Breast epithelium (tissue), 4 donors: ENCODE measurements around the gene TTBK2. TPM values are rescaled to one million over a fixed set of nuclear protein-coding genes. Genes with fewer than 3 reads are reported as not detected.

Experiments
- DNase-seq, 2 donors: peaks; one replicate each; pipeline ENCODE4 v3.0.0-alpha.2; 2019; ENCODE audit warnings: low spot score in 2 of 2
- H3K27ac ChIP-seq, 2 donors: fragments of 200-600 bp; sonication (generic) in 1 of 2; one replicate each; pipeline ENCODE4 v1.5.1; 2016 to 2019; ENCODE audit warnings: mild to moderate bottlenecking in 1 of 2
- H3K27me3 ChIP-seq, 2 donors: fragments of 200-600 bp; sonication (generic) in 1 of 2; one replicate each; pipeline versions ENCODE4 v1.5.1 to v1.6.0; 2017 to 2019; ENCODE audit warnings: control low read depth in 1 of 2, mild to moderate bottlenecking in 1 of 2
- H3K36me3 ChIP-seq: fragments of 200-600 bp; one replicate; pipeline ENCODE4 v1.5.1; 2019
- H3K4me1 ChIP-seq, 2 donors: fragments of 200-600 bp; sonication (generic); one replicate each; pipeline ENCODE4 v1.5.1; 2016 to 2019; ENCODE audit warnings: control low read depth in 1 of 2
- H3K4me3 ChIP-seq, 3 donors: fragments of 200-600 bp; sonication (generic); 1 replicate in 2 of 3; 2 replicates in 1 of 3; pipeline ENCODE4 v1.5.1; 2016 to 2019; ENCODE audit warnings: mild to moderate bottlenecking in 3 of 3, moderate library complexity in 2 of 3
- H3K9me3 ChIP-seq, 2 donors: fragments of 200-600 bp; sonication (generic) in 1 of 2; one replicate each; pipeline ENCODE4 v1.5.1; 2016 to 2019; ENCODE audit warnings: control low read depth in 1 of 2
- POLR2A ChIP-seq: fragments of 450-650 bp; IDR thresholded peaks from one replicate; pipeline ENCODE4 v1.6.1; 2016; ENCODE audit warnings: antibody characterized with exemption, mild to moderate bottlenecking, moderate library complexity
- POLR2AphosphoS5 ChIP-seq, 3 donors: sonication (generic); formaldehyde crosslinking; IDR thresholded peaks; one replicate each; pipeline ENCODE4 v1.6.1; 2017; ENCODE audit warnings: antibody characterized with exemption in 3 of 3
- intact Hi-C: fragments of 100-400 bp; cut with DNase I; formaldehyde crosslinking; loops from one replicate; pipeline ENCODE4 v1.15.1; 2023; ENCODE audit warnings: low total_unique reads
- total RNA-seq, 3 donors: library from RNA; depleted of rRNA; stranded (reverse); fragments of >200 nt; gene quantifications; one replicate each; pipeline ENCODE4 v1.1.0, GENCODE V29; 2016
- TF ChIP-seq, protein P1 (sequence below), 3 donors: fragments of 450-650 bp; IDR thresholded peaks; one replicate each; pipeline ENCODE4 v1.5.1; 2016 to 2017; ENCODE audit warnings: antibody characterized with exemption in 3 of 3, mild to moderate bottlenecking in 3 of 3, moderate library complexity in 3 of 3

TTBK2 gene
- total RNA-seq, 3 donors from 2014 or later = 15.7 to 21.8 (median 16.4) TPM

DNA sequence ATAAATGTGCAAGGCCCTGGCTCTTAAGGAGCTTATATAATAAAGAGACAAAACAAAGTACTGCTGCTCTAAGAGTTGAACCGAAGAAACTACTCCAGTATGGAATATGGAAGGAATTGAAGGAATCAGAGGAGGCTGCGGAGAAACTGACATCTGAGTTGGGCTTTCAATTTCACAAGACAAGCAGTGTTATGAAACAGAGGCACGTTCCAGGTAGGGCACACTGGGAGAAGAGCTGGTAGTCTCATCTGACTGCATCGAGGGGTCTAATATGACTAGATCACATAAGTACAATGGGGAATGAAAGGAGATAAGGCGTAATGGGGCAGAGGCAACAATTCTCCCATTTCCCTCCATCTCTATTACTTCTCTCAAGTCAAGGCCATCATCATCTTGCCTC, 115.3 kb downstream of the TTBK2 start:
- no peak overlapping the region for H3K27ac ChIP-seq
- no peaks in the 10 kb centered on the region for H3K4me1 ChIP-seq
- intact Hi-C loops = no loop called here
- TF ChIP-seq, protein P1, sequence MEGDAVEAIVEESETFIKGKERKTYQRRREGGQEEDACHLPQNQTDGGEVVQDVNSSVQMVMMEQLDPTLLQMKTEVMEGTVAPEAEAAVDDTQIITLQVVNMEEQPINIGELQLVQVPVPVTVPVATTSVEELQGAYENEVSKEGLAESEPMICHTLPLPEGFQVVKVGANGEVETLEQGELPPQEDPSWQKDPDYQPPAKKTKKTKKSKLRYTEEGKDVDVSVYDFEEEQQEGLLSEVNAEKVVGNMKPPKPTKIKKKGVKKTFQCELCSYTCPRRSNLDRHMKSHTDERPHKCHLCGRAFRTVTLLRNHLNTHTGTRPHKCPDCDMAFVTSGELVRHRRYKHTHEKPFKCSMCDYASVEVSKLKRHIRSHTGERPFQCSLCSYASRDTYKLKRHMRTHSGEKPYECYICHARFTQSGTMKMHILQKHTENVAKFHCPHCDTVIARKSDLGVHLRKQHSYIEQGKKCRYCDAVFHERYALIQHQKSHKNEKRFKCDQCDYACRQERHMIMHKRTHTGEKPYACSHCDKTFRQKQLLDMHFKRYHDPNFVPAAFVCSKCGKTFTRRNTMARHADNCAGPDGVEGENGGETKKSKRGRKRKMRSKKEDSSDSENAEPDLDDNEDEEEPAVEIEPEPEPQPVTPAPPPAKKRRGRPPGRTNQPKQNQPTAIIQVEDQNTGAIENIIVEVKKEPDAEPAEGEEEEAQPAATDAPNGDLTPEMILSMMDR (IDR thresholded peaks at IDR 0.05) = no peak
- TF ChIP-seq POLR2AphosphoS5 (IDR thresholded peaks at IDR 0.05) (no peak), POLR2A (no peak)
- no peaks in the 10 kb centered on the region for H3K36me3 ChIP-seq
- no peaks in the 10 kb centered on the region for H3K27me3 ChIP-seq
- no peaks in the 10 kb centered on the region for H3K9me3 ChIP-seq
- DNase-seq = no peak
- no peak overlapping the region for H3K4me3 ChIP-seq

DNA sequence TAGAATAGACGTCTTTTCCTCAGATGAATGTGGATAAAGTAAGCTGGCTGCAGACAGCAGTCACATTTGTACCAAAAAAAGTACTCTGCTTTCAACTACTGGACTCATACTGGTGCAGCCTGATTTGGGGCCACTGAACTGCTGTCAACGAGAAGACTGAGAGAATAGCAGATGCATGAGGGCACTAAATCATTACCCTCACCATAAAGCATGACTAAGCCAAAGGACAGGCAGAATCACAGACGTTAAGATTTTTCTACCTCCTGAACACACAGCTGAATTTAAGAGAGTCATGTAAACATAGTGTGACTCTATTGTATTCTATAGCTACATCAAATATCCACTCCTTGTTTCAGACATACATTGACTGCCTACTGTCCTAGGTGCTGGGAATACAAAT, 115.8 kb downstream of the TTBK2 start:
- intact Hi-C loops = no loop called here
- TF ChIP-seq POLR2AphosphoS5 (IDR thresholded peaks at IDR 0.05) (no peak), POLR2A (no peak)
- TF ChIP-seq, protein P1 (IDR thresholded peaks at IDR 0.05) = no peak
- Histone ChIP-seq H3K27me3 (no peaks in the 10 kb centered on the region), H3K36me3 (no peaks in the 10 kb centered on the region), H3K4me3 (no peak overlapping the region), H3K27ac (no peak overlapping the region), H3K4me1 (no peaks in the 10 kb centered on the region), H3K9me3 (no peaks in the 10 kb centered on the region)
- no peak for DNase-seq

DNA sequence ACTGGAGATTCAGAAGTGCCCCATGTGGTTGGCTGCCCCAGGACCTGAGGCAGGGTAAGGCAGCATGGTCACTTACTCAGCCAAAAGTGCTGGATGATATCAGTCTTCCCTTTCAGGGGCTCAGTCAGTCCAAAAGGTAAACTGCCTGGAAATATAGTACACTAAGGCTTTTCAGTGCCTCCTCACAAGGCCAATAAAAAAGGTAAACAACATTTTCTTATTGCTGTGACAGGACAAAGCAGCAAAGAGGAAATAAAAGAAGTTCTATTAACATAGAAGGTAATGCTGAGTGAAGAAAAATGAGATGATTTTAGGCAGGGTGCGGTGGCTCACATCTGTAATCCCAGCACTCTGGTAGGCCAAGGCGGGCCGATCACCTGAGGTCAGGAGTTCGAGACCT, 117.1 kb downstream of the TTBK2 start:
- Histone ChIP-seq H3K27me3 (no peaks in the 10 kb centered on the region), H3K4me1 (no peaks in the 10 kb centered on the region), H3K36me3 (no peaks in the 10 kb centered on the region), H3K4me3 (no peak overlapping the region), H3K9me3 (no peaks in the 10 kb centered on the region), H3K27ac (no peak overlapping the region)
- intact Hi-C loops = no loop called here
- TF ChIP-seq, protein P1 (IDR thresholded peaks at IDR 0.05) = no peak
- TF ChIP-seq POLR2AphosphoS5 (IDR thresholded peaks at IDR 0.05) = no peak
- no peak for TF ChIP-seq POLR2A
- DNase-seq = no peak

DNA sequence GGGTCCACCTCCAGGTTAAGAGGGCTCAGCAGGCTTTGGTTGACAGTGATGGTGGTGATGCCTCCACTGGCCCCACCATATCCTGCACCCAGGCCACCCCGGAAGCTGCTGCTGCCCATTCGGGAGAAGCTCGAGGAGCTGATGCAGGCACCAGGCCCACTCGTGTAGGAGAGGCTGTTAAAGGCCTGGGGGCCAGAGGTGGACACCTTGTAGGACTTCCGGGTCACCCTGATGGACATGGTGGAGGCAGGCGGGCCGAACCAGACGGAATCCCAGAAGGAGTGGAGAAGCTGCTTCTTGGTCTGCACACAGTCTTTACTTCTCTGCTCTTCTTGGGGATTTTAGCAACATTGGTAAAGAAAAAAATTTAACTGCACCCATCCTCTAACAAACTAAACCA, 118.4 kb downstream of the TTBK2 start:
- Histone ChIP-seq H3K4me3 (no peak overlapping the region), H3K27me3 (no peaks in the 10 kb centered on the region), H3K27ac (no peak overlapping the region), H3K4me1 (no peaks in the 10 kb centered on the region), H3K36me3 (no peaks in the 10 kb centered on the region), H3K9me3 (no peaks in the 10 kb centered on the region)
- intact Hi-C loops = no loop called here
- TF ChIP-seq, protein P1 (IDR thresholded peaks at IDR 0.05) = no peak
- TF ChIP-seq POLR2A (no peak), POLR2AphosphoS5 (IDR thresholded peaks at IDR 0.05) (no peak)
- DNase-seq = no peak

DNA sequence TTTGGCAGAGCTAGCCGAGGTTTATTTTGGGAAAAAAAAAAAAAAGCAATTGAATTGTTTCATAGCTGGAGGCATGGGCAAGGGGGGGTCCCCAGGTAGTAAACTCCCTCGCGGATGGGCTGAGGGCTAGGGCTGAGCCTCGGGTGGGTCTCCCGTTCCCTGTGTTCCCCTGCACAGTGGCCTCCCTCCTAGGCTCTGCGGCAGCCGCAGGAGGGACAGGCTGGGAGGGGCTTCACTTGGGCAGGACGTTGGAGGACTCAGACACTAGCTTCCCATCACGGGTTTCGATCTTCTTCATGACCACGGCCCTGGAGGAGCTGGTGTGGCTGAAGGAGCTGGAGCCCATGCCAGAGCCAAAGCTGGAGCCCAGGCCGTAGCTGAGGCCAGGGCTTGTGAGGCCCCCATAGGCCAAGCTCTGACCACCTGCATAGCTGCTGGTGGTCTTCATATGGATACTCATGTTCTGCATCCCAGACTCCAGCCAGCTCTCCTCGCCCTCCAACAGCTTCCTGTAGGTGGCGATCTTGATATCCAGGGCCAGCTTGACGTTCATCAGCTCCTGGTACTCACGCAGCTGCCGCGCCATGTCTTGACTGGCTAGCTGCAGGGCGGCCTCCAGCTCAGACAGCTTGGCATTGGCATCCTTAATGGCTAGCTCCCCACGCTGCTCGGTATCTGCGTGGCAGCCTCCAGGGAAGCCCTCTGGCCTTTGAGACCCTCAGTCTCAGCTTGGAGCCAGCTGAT, 119.7 kb downstream of the TTBK2 start:
- H3K36me3 ChIP-seq = no peaks in the 10 kb centered on the region
- H3K27ac ChIP-seq = no peak overlapping the region
- no peaks in the 10 kb centered on the region for H3K4me1 ChIP-seq
- H3K27me3 ChIP-seq = no peaks in the 10 kb centered on the region
- DNase-seq = no peak
- H3K4me3 ChIP-seq = no peak overlapping the region
- no peaks in the 10 kb centered on the region for H3K9me3 ChIP-seq
- TF ChIP-seq POLR2AphosphoS5 (IDR thresholded peaks at IDR 0.05) = no peak
- TF ChIP-seq POLR2A = no peak
- TF ChIP-seq, protein P1 (IDR thresholded peaks at IDR 0.05) = no peak
- intact Hi-C loops = no loop called here
